ENCODE results near the gene SENP6.
A peak's percentile ranks its signal among the peaks of the same experiment; 100 is the strongest.
"Not testable (repeated sequence)": the region's sequence is repeated elsewhere in the genome, so short reads cannot be mapped to it uniquely, and the experiment has no call there.

The SENP6 gene, protein sequence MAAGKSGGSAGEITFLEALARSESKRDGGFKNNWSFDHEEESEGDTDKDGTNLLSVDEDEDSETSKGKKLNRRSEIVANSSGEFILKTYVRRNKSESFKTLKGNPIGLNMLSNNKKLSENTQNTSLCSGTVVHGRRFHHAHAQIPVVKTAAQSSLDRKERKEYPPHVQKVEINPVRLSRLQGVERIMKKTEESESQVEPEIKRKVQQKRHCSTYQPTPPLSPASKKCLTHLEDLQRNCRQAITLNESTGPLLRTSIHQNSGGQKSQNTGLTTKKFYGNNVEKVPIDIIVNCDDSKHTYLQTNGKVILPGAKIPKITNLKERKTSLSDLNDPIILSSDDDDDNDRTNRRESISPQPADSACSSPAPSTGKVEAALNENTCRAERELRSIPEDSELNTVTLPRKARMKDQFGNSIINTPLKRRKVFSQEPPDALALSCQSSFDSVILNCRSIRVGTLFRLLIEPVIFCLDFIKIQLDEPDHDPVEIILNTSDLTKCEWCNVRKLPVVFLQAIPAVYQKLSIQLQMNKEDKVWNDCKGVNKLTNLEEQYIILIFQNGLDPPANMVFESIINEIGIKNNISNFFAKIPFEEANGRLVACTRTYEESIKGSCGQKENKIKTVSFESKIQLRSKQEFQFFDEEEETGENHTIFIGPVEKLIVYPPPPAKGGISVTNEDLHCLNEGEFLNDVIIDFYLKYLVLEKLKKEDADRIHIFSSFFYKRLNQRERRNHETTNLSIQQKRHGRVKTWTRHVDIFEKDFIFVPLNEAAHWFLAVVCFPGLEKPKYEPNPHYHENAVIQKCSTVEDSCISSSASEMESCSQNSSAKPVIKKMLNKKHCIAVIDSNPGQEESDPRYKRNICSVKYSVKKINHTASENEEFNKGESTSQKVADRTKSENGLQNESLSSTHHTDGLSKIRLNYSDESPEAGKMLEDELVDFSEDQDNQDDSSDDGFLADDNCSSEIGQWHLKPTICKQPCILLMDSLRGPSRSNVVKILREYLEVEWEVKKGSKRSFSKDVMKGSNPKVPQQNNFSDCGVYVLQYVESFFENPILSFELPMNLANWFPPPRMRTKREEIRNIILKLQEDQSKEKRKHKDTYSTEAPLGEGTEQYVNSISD

DNA sequence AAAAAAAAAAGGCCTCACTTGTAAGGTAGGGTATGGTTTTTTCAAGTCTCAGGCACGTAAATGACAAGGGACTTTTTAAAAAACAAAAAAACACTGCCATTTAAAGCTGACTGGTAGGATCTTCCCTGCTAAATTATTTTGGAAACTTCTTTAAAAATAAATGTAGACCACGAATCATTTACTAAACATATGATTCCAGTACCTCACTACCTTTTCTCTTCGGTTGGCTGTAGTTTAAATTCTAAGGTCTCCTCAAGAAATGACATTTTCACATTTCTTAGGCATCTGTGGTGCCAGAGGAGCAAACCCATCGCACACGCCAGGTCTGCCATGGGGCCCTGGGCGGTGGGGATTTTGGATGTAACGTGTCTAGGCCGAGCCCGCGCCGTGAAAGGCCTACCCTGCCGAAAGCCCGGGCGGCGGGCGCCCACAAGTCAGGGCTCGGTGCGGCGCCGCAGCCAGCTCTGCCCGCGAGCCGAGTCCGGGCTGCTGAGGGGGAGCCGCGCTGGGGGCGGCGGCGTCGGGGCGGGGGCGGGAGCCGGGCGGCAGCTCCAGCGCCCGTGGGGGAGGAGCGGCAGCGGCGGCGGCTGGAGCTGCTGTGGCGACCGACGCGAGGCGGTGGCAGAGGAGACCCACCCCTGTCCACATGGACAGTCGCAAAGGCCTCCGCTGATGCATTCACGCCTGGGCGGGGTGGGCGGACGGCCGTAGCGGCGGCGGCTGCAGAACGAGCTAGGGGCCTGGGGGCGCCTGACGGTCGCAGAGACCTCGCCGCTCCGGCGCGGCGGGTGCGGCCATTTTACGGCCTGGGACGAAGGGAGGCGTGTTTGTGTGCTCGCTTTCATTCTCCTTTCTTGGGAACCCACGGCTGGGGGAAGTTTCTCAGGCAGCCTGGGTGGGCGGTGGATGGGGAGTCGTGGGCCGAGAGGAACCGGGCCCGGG lies at the start of gene SENP6:
Gene SENP6 (plus strand): TSS at position 577 of the 942 bp plus-strand sequence. CDS start 645 bp downstream, outside the sequence.
- DNase-seq, result peak; percentile 68

DNA sequence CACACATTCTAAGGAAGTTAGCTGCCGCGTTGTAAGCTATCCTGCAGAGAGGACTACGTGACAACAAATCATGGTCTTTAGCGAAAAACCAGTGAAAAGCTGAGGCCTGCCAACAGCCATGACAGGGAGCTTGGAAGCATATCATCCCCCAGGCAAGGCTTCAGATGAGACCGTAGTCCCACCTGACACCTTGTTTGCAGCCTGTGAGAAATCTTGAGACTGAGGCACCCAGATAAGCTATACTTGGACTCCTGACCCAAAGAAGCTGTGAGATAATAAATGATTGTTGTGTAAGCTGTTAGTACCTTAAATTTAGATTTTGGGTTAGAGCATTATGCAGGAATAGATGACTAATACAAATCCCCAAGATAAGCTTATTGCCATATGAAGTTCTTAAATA lies 45.4 kb upstream of the SENP6 start:
- no peak for DNase-seq

DNA sequence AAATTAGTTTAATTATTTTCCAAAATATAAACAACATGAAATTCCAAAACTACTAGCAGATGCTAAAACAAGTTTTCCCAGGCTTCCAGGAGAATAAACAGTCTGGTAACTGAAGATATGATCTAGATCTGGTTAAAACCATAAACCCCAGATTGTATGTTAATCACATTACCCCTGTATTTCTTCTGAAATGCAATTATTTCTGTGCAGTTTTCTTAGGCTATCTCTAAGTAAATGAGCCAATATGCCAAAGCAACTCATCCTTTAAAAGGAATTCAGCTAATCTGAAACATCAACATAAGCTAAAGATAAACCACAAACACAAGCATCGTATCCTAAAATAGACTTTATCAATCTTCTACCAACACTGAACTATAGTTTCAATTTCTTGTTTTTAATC lies 44.6 kb upstream of the SENP6 start:
- DNase-seq, result no peak

DNA sequence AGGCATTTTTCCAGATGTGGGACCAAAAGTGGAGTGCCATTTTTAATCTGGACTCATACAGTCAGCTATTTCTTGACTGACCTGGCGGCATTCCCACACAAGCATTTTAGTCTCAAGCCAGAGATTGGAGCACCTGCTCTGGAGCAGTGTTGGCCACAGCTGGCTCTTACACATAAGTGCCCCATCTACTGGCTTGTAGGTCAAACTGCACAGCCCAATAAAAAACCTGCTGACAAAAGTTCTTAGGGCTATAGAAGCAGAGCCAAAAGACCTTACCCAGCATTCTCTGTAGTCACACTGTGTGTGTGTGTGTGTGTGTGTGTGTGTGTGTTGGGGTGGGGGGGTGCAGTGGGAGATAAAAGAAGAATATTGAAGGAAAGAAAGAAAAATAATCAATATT lies 38.6 kb upstream of the SENP6 start:
- no peak for DNase-seq

DNA sequence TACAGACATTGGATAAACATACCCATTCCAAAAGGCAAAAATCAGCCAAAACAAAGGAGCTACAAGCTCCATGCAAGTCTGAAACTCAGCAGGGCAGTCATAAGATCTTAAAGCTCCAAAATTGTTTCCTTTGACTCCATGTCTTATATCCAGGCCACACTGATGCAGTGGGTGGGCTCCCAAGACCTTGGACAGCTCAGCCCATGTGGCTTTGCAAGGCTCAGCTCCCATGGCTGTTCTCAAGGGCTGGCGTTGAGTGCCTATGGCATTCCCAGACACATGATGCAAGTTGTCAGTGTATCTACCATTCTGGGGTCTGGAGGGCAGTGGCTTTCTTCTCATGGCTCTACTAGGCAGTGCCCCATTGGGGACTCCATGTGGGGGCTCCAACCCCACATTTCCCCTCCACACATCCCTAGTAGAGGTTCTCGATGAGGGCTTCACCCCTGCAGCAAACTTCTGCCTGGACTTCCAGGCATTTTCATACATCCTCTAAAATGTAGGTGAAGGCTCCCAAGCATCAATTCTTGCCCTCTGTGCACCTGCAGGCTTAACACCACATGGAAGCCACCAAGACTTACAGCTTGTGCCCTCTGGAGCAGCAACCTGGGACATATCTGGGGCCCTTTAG lies 35.4 kb upstream of the SENP6 start:
- no peak for DNase-seq

DNA sequence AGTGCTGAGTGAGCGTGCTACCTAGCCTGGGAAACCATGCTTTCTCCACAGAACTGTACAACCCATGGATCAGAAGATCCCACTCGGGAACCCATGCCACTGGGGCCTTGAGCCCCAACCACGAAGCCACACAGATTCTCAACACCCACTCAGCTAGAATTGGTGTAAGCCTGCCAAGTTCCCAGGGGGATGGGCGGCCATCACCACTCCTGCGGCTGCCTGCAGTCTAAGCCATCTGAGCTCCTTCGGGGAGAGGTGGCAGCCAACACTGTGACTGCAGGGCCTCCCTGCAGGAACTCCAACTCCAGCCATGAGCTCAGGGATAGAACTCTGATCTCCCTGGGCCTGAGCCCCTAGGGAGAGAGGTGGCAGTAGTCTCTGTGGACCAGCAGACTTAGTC lies 33.6 kb upstream of the SENP6 start:
- no peak for DNase-seq

DNA sequence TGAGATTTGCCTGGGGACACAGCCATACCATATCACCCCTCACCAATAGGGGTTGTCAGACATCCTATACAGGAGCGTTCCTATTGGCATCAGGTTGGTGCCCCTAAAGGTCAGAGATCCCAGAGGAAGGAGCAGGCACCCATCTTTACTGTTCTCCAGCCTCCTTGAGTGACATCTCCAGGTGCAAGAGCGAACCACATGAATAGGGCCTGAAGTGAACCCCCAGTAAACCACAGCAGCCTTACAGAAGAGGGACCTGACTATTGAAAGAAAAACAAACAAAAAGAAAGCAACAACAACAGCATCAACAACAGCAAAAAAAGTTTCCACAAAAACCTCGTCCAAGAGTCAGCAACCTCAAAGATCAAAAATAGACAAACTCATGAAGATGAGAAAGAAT lies 32.7 kb upstream of the SENP6 start:
- DNase-seq, result no peak

DNA sequence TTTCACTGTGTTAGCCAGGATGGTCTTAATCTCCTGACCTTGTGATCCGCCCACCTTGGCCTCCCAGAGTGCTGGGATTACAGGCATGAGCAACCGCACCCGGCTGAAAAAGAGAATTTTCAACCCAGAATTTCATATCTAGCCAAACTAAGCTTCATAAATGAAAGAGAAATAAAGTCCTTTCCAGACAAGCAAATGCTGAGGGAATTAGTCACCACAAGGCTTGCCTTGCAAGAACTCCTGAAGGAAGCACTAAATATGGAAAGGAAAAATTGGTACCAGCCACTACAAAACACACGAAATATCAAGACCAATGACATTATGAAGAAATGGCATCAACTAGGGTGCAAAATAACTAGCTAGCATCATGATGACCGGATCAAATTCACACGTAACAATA lies 31.0 kb upstream of the SENP6 start:
- not testable (repeated sequence) for DNase-seq

DNA sequence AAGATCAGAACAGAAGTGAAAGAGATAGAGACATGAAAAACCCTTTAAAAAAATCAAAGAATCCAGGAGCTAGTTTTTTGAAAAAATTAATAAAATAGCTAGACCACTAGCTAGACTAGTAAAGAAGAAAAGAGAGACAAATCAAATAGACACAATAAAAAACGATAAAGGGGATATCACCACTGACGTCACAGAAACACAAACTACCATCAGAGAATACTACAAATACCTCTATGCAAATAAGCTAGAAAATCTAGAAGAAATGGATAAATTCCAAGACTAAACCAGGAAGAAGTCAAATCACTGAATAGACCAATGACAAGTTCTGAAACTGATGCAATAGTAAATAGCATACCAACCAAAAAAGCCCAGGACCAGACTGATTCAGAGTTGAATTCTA lies 29.6 kb upstream of the SENP6 start:
- no peak for DNase-seq

DNA sequence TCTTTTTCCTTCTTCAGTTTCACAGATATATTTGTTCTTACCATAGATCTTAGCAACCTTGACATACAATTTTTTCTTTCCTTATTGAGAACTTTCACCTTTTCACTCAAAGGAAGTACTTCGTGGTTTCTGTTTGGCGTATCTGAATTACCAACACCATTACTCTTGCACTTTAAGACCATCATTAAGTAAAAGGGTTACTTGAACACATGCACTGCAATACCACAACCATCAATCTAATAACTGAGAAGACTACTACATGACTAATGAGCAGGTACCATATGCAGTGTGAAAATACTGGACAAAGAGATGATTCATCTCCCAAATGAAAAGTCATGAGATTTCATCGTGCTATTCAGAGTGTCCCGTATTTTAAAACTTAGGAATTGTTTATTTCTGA lies 21.7 kb upstream of the SENP6 start:
- DNase-seq, result no peak

DNA sequence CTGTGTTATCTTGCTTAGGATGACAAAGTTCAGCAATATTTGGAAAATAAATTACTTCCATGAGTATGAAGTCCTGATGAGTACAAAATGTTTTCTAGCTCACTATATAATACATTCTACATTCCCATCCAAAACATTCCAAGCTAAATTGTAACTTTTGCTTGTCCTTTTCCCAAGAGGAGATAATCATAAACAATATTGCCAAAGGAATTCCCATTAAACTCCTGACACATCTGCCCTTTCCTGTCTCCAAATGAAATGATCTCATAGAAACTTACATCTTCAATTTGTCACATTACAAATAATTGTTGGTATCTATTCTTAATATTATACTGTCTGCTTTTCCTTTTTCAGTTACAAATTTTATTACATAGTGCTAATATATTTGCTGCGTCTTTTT lies 20.4 kb upstream of the SENP6 start:
- DNase-seq, result no peak

DNA sequence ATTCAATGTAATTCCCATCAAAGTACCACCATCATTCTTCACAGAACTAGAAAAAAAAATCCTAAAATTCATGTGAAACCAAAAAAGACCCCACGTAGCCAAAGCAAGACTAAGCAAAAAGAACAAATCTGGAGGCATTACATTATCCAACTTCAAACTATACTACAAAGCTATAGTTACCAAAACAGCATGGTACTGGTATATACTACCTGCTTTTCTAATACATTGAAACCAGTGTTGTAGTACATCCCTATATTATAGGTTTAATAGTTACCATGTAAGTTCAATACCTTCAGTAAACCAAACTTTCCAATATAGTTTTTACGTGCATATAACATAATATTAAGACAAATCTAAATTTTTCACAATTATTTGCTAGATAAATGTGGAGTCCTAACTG lies 17.1 kb upstream of the SENP6 start:
- DNase-seq, result not testable (repeated sequence)

DNA sequence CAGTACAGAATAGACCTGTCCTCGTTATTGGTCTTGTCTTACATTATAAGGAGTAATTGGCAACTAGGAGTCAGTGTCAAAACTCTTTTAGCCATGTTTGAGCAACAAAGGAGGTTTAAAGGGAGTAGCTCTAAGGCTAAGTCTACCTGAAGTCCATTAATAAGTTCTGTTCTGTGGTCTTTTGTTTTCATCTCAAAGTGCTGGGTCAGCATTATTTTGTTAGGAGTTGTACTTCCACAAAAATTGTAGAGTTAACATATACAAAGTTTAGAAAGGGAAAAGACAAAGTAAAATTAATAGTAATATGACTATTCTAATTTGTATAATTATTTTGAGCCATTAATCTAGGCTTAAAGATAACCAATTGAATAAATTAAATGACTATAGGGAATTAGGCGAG lies 12.7 kb upstream of the SENP6 start:
- DNase-seq, result no peak

DNA sequence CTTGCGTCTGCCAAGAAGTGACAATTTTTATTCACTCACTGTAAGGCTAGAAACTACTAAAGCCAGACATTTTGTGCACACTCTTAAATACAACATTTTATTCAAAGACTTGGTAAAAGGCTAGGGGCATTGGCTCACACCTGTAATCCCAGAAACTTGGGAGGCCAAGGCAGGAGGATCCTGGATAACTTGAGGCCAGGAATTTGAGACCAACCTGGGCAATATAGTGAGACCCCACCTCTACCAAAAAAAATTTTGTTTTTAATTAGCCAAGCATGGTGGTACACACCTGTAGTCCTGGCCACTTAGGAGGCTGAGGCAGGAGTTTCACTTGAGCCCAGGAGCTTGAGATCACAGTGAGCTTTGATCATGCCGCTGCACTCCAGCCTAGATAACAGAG lies 11.3 kb upstream of the SENP6 start:
- no peak for DNase-seq

DNA sequence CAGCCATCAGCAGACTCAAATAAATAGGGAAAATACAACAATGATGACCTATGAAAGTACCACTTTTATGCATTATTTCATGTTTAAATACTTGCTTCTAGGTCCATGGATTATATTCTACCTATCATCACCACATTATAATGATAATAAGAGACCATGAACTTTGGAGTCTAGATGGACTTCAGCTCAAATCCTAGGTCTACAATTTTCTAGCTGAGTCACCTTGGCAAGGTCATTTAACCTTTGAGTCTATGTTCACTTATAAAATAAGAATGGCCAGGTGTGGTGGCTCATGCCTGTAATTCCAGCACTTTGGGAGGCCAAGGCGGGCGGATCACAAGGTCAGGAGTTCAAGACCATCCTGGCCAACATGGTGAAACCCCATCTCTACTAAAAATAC lies 5.3 kb upstream of the SENP6 start:
- not testable (repeated sequence) for DNase-seq

DNA sequence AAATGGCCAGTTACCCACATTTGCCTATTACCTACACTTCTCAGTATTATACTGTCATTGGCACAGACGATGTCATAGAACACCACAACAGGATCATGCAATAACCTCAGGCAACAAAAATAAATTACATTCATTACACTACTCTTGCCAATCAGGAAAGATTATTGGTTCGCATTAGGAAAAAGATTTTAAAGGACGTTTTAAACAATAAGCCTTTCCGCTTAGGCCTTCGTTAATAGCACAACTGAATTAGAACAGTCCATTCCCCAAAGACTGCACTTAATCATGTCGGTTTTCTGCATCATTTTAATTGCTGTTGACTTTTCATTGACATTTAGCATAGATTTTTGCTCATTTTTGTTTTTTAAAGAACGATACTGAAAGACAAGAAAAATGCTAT lies 912 bp upstream of the SENP6 start:
- no peak for DNase-seq

DNA sequence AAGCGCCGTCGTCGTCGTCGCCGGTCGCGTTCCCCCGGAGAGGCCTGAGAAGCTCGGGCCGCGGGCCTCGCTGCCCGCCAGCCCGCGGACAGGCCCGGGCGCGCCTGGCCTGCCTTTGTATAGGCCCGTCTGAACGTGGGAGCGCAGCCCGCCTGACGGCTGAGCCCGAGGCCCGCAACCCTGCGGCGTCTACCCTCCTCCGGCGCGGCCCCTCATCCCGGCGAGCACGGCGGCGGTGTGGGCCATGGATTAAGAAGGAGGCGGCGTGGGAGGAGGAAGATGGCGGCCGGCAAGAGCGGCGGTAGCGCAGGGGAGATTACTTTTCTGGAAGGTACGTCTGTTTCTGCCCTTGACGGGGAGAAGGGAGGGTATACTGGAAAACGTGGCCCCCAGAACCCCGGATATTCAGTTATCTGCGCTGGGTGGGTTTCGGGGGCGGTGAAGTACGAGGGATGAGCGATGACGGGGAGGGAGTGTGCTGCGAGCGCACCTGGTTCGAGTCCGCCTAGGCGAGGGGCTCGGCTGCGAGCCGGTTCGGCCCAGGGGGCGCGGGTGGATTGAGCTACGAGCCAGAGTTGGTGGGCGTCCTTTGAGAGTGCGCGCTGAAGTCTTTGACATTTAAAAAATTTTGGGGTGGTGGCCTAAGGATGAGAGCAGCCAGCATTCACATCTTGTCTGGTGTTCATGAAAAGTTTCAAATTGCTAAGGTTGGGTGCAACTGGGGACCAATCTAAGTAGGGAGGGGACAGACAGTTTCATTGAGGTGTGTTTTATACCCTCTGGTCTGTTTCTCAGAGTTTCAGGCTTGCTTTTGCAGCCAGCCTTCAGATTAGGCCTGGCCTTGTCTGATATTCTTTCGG lies 796 bp downstream of the SENP6 start:
- DNase-seq, result peak; percentile 62

DNA sequence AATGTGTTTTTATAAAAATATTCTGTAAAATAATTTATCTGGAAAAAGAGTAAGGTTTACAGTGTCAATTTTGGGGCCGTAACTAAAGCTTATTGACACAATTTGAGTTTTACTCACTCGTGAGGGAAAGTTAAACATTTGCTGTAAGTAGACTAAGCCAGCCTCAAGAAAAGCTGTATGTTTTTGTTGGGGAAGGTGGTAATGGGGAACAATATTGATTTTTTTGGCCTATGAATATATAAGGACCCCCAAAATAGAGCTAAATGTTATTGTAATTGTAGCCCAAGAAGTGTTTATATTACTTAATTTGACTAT lies 1.4 kb downstream of the SENP6 start:
- no peak for DNase-seq

DNA sequence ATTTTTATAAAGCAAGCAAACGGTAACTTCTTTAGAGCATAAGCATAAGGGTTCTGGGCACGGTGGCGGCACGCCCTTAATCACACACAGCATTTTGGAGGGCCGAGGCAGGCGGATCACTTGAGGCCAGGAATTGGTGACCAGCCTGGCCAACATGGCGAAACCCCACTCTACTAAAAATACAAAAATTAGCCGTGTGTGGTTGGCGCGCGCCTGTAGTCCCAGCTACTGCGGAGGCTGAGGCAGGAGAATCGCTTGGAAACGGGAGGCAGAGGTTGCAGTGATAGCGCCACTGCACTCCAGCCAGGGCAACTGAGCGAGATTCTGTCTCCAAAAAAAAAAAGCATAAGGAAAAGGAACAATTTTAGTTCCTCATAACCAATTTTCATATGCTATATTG lies 2.6 kb downstream of the SENP6 start:
- no peak for DNase-seq

DNA sequence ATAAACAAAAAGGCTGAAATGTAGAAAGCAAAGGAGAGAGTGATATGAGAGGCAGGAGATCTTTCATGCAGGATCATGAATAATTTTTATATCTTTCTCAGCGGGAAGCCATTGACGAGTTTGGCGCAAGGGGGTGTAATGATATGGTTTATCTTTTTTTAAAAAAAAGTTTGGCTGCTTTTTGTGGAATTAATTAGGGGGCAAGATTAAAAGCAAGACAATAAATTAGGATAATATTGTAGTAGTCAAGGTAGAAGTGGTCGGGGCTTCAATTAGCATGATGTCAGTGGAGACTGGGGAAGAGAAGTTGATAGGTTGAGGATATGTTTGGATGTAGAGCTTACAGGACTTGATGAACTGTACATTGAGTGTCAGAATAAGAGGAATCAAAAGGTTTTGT lies 4.0 kb downstream of the SENP6 start:
- DNase-seq, result no peak

DNA sequence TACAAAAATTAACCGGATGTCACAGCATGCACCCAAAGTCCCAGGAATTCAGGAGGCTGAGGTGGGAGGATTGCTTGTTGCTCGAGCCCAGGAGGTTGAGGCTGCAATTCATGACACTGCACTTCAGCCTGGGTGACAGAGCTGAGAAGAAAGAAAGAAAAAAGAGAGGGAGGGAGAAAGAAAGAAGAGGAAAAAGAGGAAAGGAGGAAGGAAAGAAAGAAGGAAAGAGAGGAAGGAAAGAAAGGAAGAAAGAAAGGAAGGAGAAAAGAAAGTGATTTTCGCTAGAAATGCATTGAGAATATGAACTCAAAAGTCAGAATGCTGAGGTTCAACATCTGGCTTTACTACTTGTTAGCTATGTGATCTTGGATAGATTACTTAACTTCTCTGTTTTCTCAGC lies 6.6 kb downstream of the SENP6 start:
- no peak for DNase-seq
